Stimulated activated effector memory CD8-positive, alpha-beta T cell treated with anti-CD3 and anti-CD28 coated beads, Interleukin-12 subunit alpha, Interleukin-12 subunit beta, amount 100 ng/mL, for 72 hours (primary cell): Measurements from ENCODE around the gene NSUN2.

Experiments used
- ATAC-seq: fragments of 150-1000 bp; cut with Tn5 transposase; 2 replicates; pipeline ENCODE4 v1.10.0; 2021
- DNase-seq, 2 donors: peaks; one replicate each; pipeline ENCODE4 v3.0.0; 2021 to 2022; ENCODE audit warnings: low spot score in 2 of 2
- H3K27ac Mint-ChIP-seq: one replicate; pipeline ENCODE4 v1.8.0; 2022; ENCODE audit warnings: mild to moderate bottlenecking, mixed read lengths
- H3K36me3 Mint-ChIP-seq: one replicate; pipeline ENCODE4 v1.8.0; 2022; ENCODE audit warnings: mild to moderate bottlenecking, mixed read lengths
- H3K4me1 Mint-ChIP-seq: one replicate; pipeline ENCODE4 v1.8.0; 2022; ENCODE audit warnings: mixed read lengths
- H3K4me3 Mint-ChIP-seq: one replicate; pipeline ENCODE4 v1.8.0; 2022; ENCODE audit warnings: mild to moderate bottlenecking, mixed read lengths
- H3K9me3 Mint-ChIP-seq: one replicate; pipeline ENCODE4 v1.8.0; 2022; ENCODE audit warnings: mixed read lengths

NSUN2 gene

GRCh38 chr5:6601816-6602215 is 31.0 kb downstream of the NSUN2 start:
- Mint-ChIP-seq H3K4me1 (no peaks in the 10 kb centered on the region), H3K36me3 (peaks cover 100% of the 10 kb centered on the region), H3K4me3 (no peak overlapping the region), H3K27ac (no peak overlapping the region), H3K9me3 (no peaks in the 10 kb centered on the region)
- ATAC-seq (no peak), DNase-seq (no peak)

DNA sequence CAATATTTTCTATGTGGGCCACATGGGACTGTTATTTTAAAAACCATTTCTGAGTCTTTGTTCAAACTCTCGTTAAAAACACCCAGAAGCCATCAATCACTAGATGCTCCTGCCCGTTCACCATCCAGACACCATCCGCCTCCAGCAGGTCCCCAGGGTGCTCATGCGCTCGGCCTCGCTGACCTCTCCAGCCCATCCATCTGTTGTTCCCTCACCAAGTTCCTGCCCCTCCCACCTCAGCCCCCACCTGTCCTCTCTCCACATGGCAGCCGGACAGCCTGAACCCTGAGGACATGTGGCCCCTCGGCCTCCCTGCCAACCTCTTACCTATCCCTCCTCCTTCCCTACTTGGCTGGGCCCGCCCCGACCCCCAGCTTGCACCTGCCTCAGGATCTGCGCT is 31.6 kb downstream of the NSUN2 start:
- no peak overlapping the region for H3K4me3 Mint-ChIP-seq
- H3K27ac Mint-ChIP-seq, result peak overlapping the region; percentile 34
- H3K4me1 Mint-ChIP-seq, result no peaks in the 10 kb centered on the region
- DNase-seq (no peak), ATAC-seq (no peak)
- no peaks in the 10 kb centered on the region for H3K9me3 Mint-ChIP-seq
- H3K36me3 Mint-ChIP-seq, result peaks cover 94% of the 10 kb centered on the region

DNA sequence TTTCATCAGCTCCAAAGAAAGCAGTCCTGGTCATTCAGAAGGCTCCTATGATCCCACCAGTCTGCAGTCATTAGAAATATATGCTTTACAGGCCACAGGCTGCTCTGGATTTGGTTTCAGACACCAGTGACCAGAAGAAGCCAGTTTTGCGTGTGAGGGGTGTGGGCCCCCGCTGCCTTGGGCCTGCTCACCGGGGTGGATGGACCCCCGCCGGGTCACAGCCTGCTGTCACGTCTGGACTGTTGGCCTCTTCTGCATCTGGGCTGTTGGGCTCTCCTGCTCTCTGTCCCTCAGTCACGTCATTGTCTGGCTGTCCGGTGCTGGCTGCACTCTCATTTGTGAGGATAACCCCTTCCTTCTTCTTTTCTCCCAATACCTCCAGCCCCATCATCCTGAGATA is 33.1 kb downstream of the NSUN2 start:
- peak overlapping the region; percentile 34 for H3K27ac Mint-ChIP-seq
- peaks cover 79% of the 10 kb centered on the region for H3K36me3 Mint-ChIP-seq
- no peak for DNase-seq
- H3K9me3 Mint-ChIP-seq, result no peaks in the 10 kb centered on the region
- no peak for ATAC-seq
- H3K4me3 Mint-ChIP-seq, result no peak overlapping the region
- H3K4me1 Mint-ChIP-seq, result no peaks in the 10 kb centered on the region

DNA sequence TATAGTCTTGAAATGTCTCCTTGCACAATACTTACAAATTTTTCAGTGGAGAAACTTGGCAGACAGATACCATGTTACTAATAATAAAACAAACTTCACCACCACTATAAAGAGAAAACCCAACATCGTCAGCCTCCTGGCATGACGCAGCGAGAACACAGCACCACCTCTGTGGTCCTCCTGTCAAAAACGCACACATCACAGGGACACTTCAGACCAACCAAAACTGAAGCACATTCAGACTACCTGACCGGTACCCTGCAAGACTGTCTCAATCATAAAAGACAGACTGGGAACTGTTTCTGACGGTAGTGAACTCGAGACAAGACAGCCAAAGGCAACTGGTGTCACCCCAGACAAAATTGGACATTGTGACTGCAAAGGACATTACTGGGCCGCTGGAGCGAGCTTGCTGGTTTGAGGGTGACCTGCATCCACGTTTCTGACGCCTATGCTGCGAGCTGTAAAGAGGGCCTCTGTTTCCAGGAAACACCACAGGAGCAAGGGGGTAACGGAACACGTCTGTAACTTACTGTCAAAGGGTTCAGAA is 34.4 kb downstream of the NSUN2 start:
- ATAC-seq (no peak), DNase-seq (no peak)
- H3K36me3 Mint-ChIP-seq, result peaks cover 66% of the 10 kb centered on the region
- peak overlapping the region; percentile 53 for H3K27ac Mint-ChIP-seq
- H3K4me1 Mint-ChIP-seq, result no peaks in the 10 kb centered on the region
- H3K9me3 Mint-ChIP-seq, result no peaks in the 10 kb centered on the region
- no peak overlapping the region for H3K4me3 Mint-ChIP-seq

GRCh38 chr5:6597557-6597956 is 35.3 kb downstream of the NSUN2 start:
- no peaks in the 10 kb centered on the region for H3K9me3 Mint-ChIP-seq
- H3K27ac Mint-ChIP-seq, result peak overlapping the region; percentile 53
- H3K4me1 Mint-ChIP-seq, result no peaks in the 10 kb centered on the region
- no peak for DNase-seq
- peaks cover 57% of the 10 kb centered on the region for H3K36me3 Mint-ChIP-seq
- no peak for ATAC-seq
- H3K4me3 Mint-ChIP-seq, result no peak overlapping the region

DNA sequence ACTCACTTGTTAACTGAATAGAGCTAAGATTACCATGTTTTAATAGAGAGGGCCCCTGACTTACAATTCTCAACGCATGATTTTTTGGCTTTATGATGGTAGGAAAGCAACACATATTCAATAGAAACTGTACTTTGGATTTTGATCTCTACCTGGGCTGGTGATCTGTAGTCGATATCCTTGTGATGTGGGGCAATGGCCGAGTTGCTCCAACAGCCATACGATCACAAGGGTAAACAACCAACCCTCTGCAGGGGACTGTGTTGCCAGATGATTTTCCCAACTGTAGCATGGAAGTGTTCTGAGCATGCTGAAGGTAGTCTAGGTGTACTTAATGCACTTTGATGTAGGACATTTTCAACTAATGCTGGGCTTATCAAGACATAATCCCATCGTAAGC is 36.5 kb downstream of the NSUN2 start:
- ATAC-seq (no peak), DNase-seq (no peak)
- Mint-ChIP-seq H3K9me3 (no peaks in the 10 kb centered on the region), H3K27ac (no peak overlapping the region), H3K4me3 (no peak overlapping the region), H3K36me3 (peaks cover 46% of the 10 kb centered on the region), H3K4me1 (no peaks in the 10 kb centered on the region)

DNA sequence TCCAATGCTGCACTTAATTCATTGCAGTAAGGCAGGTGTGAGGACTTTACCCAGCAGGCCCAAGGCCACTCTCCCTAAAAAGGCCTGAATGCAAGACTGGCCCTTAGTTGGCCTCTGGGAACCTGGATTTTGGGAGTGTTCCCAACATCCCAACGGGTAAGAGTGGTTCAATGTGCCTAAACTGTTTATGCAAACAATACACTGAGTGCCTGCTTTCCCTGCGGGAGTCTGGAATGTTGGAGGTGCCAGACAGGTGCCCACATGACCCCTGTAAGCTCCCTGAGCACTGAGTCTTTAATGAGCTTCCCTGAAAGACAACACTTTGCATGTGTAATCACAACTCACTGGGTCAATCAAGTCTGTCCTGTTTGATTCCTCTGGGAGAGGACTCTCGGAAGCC is 37.4 kb downstream of the NSUN2 start:
- H3K4me1 Mint-ChIP-seq, result no peaks in the 10 kb centered on the region
- DNase-seq (no peak), ATAC-seq (no peak)
- H3K9me3 Mint-ChIP-seq, result no peaks in the 10 kb centered on the region
- no peak overlapping the region for H3K27ac Mint-ChIP-seq
- H3K4me3 Mint-ChIP-seq, result no peak overlapping the region
- peaks cover 36% of the 10 kb centered on the region for H3K36me3 Mint-ChIP-seq

GRCh38 chr5:6594066-6594465 is 38.8 kb downstream of the NSUN2 start:
- Mint-ChIP-seq H3K4me1 (no peaks in the 10 kb centered on the region), H3K4me3 (no peak overlapping the region), H3K27ac (no peak overlapping the region), H3K36me3 (peaks cover 22% of the 10 kb centered on the region), H3K9me3 (no peaks in the 10 kb centered on the region)
- ATAC-seq (no peak), DNase-seq (no peak)

DNA sequence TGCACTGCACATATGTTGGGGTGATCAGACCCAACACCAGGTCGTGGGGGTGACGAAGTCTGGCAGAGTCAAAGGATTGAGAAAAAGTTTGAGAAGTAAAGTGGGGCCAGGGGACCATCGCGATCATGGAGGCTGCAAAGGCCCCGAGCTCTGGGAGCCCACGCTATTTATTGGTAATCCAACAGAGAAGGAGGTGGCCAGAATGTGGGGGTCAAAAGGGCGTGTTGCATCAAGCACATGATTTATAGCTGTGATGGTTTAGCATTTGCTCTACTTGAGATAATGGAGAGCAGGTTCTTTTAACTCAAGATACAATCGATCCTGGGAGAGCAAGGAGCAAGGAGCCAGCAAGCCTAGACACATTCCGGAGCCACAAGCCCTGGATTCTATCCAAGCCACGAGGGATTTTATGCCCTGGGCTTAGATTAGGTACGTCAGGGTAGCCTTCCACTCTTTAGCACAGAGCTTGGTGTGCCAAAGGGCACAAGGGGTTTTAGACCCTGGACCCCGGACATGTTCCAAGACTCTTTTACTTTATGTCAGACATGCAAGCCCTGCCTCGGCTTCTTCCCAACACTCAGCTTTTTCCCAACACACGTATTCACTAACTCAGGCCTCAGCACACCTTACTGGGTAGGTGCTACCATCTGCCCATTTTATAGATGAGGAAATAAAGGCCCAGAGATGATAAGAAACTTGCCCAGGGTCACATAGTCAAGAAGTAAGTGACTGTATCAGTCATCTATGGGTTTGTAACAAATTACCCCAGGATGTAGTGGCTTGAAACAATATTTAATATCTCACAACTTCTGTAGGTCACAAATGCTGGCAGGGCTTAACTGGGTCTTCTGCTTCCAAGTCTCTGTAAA is 39.5 kb downstream of the NSUN2 start:
- DNase-seq, result no peak
- Mint-ChIP-seq H3K9me3 (no peaks in the 10 kb centered on the region), H3K27ac (no peak overlapping the region)

GRCh38 chr5:6592601-6593000 is 40.2 kb downstream of the NSUN2 start:
- no peak for DNase-seq
- no peak overlapping the region for H3K4me3 Mint-ChIP-seq
- H3K27ac Mint-ChIP-seq, result no peak overlapping the region
- ATAC-seq, result no peak
- peaks cover 8% of the 10 kb centered on the region for H3K36me3 Mint-ChIP-seq
- H3K9me3 Mint-ChIP-seq, result no peaks in the 10 kb centered on the region
- no peaks in the 10 kb centered on the region for H3K4me1 Mint-ChIP-seq

More for the DNA sequence above, 39.5 kb downstream of the NSUN2 start:
- peaks cover 16% of the 10 kb centered on the region for H3K36me3 Mint-ChIP-seq
- no peak for ATAC-seq
- H3K4me1 Mint-ChIP-seq, result no peaks in the 10 kb centered on the region
- H3K4me3 Mint-ChIP-seq, result no peak overlapping the region

GRCh38 chr5:6591671-6592288 is 41.1 kb downstream of the NSUN2 start:
- Mint-ChIP-seq H3K4me3 (no peak overlapping the region), H3K27ac (no peak overlapping the region), H3K36me3 (no peaks in the 10 kb centered on the region), H3K4me1 (no peaks in the 10 kb centered on the region), H3K9me3 (no peaks in the 10 kb centered on the region)
- no peak for DNase-seq
- ATAC-seq, result no peak

DNA sequence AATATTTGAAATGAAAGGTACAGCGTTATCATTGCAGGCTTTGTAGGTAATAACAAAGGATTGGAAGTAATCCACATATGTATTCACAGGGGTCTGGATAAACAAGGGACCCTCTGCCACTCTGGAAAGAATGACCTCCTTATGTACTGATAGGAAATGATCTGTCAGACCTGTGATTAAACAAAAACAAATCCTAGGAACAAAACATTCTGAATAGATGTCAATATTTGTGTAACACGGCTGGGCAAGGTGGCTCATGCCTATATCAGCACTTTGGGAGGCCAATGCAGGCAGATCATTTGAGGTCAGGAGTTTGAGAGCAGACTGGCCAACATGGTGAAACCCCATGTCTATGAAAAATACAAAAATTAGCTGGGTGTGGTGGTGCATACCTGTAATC is 42.3 kb downstream of the NSUN2 start:
- no peaks in the 10 kb centered on the region for H3K9me3 Mint-ChIP-seq
- H3K27ac Mint-ChIP-seq, result no peak overlapping the region
- no peak for DNase-seq
- H3K36me3 Mint-ChIP-seq, result no peaks in the 10 kb centered on the region
- H3K4me1 Mint-ChIP-seq, result no peaks in the 10 kb centered on the region
- no peak for ATAC-seq
- H3K4me3 Mint-ChIP-seq, result no peak overlapping the region

GRCh38 chr5:6587171-6587570 is 45.7 kb downstream of the NSUN2 start:
- DNase-seq (peak in 1 of 2 donors; percentile 22), ATAC-seq (no peak)
- Mint-ChIP-seq H3K4me1 (peaks cover 10% of the 10 kb centered on the region), H3K9me3 (no peaks in the 10 kb centered on the region), H3K27ac (no peak overlapping the region), H3K36me3 (no peaks in the 10 kb centered on the region), H3K4me3 (no peak overlapping the region)

GRCh38 chr5:6586647-6587042 is 46.2 kb downstream of the NSUN2 start:
- ATAC-seq (no peak), DNase-seq (peak in 1 of 2 donors; percentile 23)
- H3K4me3 Mint-ChIP-seq, result no peak overlapping the region
- no peak overlapping the region for H3K27ac Mint-ChIP-seq
- H3K4me1 Mint-ChIP-seq, result peaks cover 10% of the 10 kb centered on the region
- no peaks in the 10 kb centered on the region for H3K36me3 Mint-ChIP-seq
- no peaks in the 10 kb centered on the region for H3K9me3 Mint-ChIP-seq

DNA sequence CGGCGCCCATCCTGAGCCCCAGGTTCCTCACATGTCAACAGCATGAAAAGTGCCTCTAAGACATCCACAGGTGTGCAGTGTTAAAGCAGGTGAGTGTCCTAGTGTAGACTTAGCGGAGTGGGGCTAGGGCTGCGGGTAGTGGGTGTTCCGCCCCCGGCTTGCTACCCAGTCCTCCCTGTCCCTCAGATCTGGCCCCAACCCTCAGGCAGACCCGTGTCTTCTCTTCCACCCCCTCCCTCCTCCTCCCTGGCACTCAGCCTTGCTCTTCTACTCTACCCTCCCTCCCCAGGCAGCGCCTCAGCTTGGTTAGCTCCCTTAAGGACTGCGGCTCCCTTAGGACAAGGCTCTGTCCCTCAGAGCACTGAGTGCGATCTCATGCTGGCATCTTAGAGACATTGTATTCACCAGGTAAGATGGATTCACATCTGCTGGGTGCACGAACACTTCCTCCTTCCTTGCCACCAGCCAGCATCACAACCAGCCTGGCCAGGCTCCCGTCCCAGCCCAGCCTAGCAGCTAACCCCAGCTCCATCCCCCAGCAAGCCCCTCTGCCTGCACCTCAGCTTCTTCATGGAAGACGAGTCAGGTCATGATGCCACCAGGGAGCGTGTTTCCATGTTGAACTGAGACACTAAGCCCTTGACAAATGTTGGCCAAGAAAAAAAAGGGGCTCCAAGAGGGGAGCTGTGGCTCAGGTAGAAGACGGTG is 46.8 kb downstream of the NSUN2 start:
- ATAC-seq, result peak; percentile 9
- H3K4me3 Mint-ChIP-seq, result no peak overlapping the region
- no peak overlapping the region for H3K27ac Mint-ChIP-seq
- no peaks in the 10 kb centered on the region for H3K36me3 Mint-ChIP-seq
- H3K4me1 Mint-ChIP-seq, result peaks cover 10% of the 10 kb centered on the region
- DNase-seq, result peak in 1 of 2 donors; percentile 40
- no peaks in the 10 kb centered on the region for H3K9me3 Mint-ChIP-seq
